ENCODE results near the gene STKLD1. TPM values are rescaled to one million over a fixed set of nuclear protein-coding genes. Genes with fewer than 3 reads are reported as not detected.

Gene STKLD1
- total RNA-seq, 1 donor, result 2.6 TPM

DNA sequence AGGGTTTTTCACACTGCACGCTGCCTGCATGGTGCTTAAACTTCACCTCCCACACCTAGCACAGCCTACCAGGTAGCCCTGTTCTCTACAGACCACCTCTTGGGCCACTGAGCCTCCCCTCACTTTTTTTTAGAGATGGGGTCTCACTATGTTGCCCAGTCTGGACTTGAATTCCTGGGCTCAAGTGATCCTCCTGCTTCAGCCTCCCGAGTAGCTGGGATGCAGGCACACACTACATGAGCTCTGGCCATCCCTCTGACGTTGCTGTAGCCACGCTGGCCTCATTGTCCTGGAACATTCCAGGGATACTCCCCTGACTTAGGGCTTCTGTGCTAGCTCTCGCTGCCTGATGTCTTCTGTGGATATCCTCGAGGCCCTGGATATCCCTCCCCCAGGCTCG is 76.4 kb downstream of the STKLD1 start:
- no peak for DNase-seq (ENCODE audit: low read depth)
- TF ChIP-seq, protein P1, sequence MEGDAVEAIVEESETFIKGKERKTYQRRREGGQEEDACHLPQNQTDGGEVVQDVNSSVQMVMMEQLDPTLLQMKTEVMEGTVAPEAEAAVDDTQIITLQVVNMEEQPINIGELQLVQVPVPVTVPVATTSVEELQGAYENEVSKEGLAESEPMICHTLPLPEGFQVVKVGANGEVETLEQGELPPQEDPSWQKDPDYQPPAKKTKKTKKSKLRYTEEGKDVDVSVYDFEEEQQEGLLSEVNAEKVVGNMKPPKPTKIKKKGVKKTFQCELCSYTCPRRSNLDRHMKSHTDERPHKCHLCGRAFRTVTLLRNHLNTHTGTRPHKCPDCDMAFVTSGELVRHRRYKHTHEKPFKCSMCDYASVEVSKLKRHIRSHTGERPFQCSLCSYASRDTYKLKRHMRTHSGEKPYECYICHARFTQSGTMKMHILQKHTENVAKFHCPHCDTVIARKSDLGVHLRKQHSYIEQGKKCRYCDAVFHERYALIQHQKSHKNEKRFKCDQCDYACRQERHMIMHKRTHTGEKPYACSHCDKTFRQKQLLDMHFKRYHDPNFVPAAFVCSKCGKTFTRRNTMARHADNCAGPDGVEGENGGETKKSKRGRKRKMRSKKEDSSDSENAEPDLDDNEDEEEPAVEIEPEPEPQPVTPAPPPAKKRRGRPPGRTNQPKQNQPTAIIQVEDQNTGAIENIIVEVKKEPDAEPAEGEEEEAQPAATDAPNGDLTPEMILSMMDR (IDR thresholded peaks at IDR 0.05; ENCODE audit: insufficient read depth, low read depth, low read length), result no peak
- no peak overlapping the region for H3K4me3 ChIP-seq (ENCODE audit: low read depth, low read length)

DNA sequence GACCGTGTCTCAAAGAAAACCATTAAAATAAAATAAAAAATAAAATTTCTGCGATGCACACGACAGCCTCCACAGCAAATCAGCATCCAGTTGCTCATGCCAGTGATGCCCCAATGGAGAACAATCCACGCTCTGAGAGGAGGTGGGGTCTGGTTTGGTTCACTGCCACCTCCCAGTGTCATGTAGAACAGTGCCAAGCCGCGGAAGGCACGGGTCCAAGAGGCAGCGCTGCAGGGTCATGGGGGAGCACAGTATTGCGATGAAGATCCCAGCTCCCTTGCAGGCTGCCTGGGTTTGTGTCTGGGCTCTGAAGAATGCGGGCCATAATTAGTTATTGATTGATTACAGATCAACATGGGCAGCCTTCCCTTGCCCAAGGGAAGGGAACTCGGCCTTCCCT is 77.5 kb downstream of the STKLD1 start:
- TF ChIP-seq, protein P1 (IDR thresholded peaks at IDR 0.05; ENCODE audit: insufficient read depth, low read depth, low read length), result no peak
- no peak overlapping the region for H3K4me3 ChIP-seq (ENCODE audit: low read depth, low read length)
- DNase-seq (ENCODE audit: low read depth), result no peak

DNA sequence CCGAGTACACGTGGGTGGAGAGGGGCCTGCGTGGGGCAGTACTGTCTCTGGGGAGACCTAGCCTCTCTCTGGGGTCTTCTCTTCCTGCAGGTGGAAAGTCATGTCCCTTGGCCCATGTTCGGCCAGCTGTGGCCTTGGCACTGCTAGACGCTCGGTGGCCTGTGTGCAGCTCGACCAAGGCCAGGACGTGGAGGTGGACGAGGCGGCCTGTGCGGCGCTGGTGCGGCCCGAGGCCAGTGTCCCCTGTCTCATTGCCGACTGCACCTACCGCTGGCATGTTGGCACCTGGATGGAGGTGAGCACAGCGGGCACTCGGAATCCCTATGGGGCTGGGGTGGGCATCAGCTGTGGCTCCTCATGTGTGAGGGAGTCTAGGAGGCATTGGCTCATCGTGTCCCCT is 78.2 kb downstream of the STKLD1 start:
- H3K4me3 ChIP-seq (ENCODE audit: low read depth, low read length), result no peak overlapping the region
- TF ChIP-seq, protein P1 (IDR thresholded peaks at IDR 0.05; ENCODE audit: insufficient read depth, low read depth, low read length), result no peak
- no peak for DNase-seq (ENCODE audit: low read depth)

DNA sequence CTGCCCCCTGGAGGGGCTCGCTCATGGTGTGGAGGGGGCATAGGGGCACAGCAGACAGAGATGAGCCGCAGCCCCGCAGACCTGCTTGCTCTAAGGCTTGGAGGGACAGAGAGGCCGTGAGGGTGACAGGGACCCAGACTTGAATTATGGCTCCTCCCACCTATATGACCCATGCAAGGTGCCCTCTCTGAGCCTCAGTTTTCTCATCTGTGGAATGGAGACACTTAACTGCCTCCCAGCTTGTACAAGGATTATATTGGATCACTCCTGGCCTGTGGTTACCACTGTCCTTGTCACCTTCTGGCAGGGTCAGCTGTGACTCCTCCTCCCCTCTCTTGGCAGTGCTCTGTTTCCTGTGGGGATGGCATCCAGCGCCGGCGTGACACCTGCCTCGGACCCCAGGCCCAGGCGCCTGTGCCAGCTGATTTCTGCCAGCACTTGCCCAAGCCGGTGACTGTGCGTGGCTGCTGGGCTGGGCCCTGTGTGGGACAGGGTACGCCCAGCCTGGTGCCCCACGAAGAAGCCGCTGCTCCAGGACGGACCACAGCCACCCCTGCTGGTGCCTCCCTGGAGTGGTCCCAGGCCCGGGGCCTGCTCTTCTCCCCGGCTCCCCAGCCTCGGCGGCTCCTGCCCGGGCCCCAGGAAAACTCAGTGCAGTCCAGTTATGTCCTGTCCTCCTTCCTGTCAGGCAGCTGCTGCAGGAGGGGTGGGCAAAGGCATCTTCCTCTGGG is 78.9 kb downstream of the STKLD1 start:
- TF ChIP-seq, protein P1 (IDR thresholded peaks at IDR 0.05; ENCODE audit: insufficient read depth, low read depth, low read length), result no peak
- DNase-seq (ENCODE audit: low read depth), result no peak
- H3K4me3 ChIP-seq (ENCODE audit: low read depth, low read length), result no peak overlapping the region

Small RNAs within 50 kb of the gene (small RNA-seq; reads per million reads assigned to genes)
- gene RF00019, result not detected
- not detected for gene SNORD24
- gene SNORD36A, result not detected
- not detected for gene SNORD36B
- not detected for gene SNORD36C

Other genes starting within 250 kb of the STKLD1 start
- gene GBGT1, start 212.5 kb upstream of the STKLD1 start, total RNA-seq, result 4.7 and 5.8 TPM in 2 replicates
- gene OBP2B, start 167.1 kb upstream of the STKLD1 start, total RNA-seq, result not detected in 2 replicates
- not detected in 2 replicates for gene ABO, start 101.2 kb upstream of the STKLD1 start, total RNA-seq
- 7.4 and 8.2 TPM in 2 replicates for gene SURF6, start 40.2 kb upstream of the STKLD1 start, total RNA-seq
- 11.9 and 12.1 TPM in 2 replicates for gene MED22, start 28.2 kb upstream of the STKLD1 start, total RNA-seq
- gene RPL7A, start 28.1 kb upstream of the STKLD1 start, total RNA-seq, result 1,651 and 1,997 TPM in 2 replicates
- gene SURF1, start 19.9 kb upstream of the STKLD1 start, total RNA-seq, result 13.4 and 14.2 TPM in 2 replicates
- gene SURF2, start 19.8 kb upstream of the STKLD1 start, total RNA-seq, result 12.1 and 16.1 TPM in 2 replicates
- gene SURF4, start 306 bp upstream of the STKLD1 start, total RNA-seq, result 403 and 513 TPM in 2 replicates
- 10.0 and 12.5 TPM in 2 replicates for gene REXO4, start 41.6 kb downstream of the STKLD1 start, total RNA-seq
- 1.3 TPM in 2 replicates for gene ADAMTS13, start 46.0 kb downstream of the STKLD1 start, total RNA-seq
- 3.9 and 7.7 TPM in 2 replicates for gene CACFD1, start 83.6 kb downstream of the STKLD1 start, total RNA-seq
- gene SLC2A6, start 102.7 kb downstream of the STKLD1 start, total RNA-seq, result 35.4 and 41.9 TPM in 2 replicates
- gene MYMK, start 148.6 kb downstream of the STKLD1 start, total RNA-seq, result not detected in 2 replicates
- gene ADAMTSL2, start 158.3 kb downstream of the STKLD1 start, total RNA-seq, result under 0.01 and 0.32 TPM in 2 replicates
- gene FAM163B, start 233.0 kb downstream of the STKLD1 start, total RNA-seq, result not detected in 2 replicates

All from fibroblast of villous mesenchyme (primary cell).